HepG2 (cell line): ENCODE measurements around the gene ARID3C. TPM values are rescaled to one million over a fixed set of nuclear protein-coding genes. Genes with fewer than 3 reads are reported as not detected.

Experiments
- MTA1 ChIP-seq: sonication (generic); formaldehyde crosslinking; IDR thresholded peaks from 2 replicates; pipeline ENCODE4 v1.4.0; 2020; ENCODE audit warnings: missing genetic modification reagents, mild to moderate bottlenecking, borderline replicate concordance
- ZFY ChIP-seq: sonication (generic); formaldehyde crosslinking; IDR thresholded peaks from 2 replicates; pipeline ENCODE4 v1.4.0; 2020; ENCODE audit warnings: missing genetic modification reagents
- ZNF235 ChIP-seq: sonication (generic); formaldehyde crosslinking; IDR thresholded peaks from 2 replicates; pipeline ENCODE4 v1.8.1; 2023; ENCODE audit warnings: mild to moderate bottlenecking, missing genetic modification reagents, borderline replicate concordance
- ZNF550 ChIP-seq: sonication (generic); formaldehyde crosslinking; IDR thresholded peaks from 2 replicates; pipeline ENCODE4 v1.4.0; 2020; ENCODE audit warnings: mild to moderate bottlenecking, missing genetic modification reagents, borderline replicate concordance
- ZNF674 ChIP-seq: sonication (generic); formaldehyde crosslinking; IDR thresholded peaks from 2 replicates; pipeline ENCODE4 v1.5.0; 2020; ENCODE audit warnings: low read depth, mild to moderate bottlenecking, missing genetic modification reagents
- ZSCAN30 ChIP-seq: sonication (generic); formaldehyde crosslinking; IDR thresholded peaks from 2 replicates; pipeline ENCODE4 v1.5.0; 2020; ENCODE audit warnings: mild to moderate bottlenecking, missing genetic modification reagents
- polyA plus RNA-seq, 8 experiments: library from polyadenylated mRNA; depleted of rRNA in 3 of 8; stranded (reverse) in 7 of 8; unstranded in 1 of 8; fragments of >200 nt; fragmentation: Illumina TruSeq in 4 of 8; extraction: Trizol in 4 of 8; gene quantifications; 2 replicates each; pipeline versions ENCODE4 v1.2.1 to v1.2.3, GENCODE V29; 2011 to 2016; ENCODE audit warnings: low read depth in 4 of 8, missing spikeins in 1 of 8, mixed read lengths in 1 of 8; ENCODE audit not compliant: insufficient read depth in 1 of 8
- total RNA-seq, 5 experiments: library from RNA; depleted of rRNA; stranded (reverse); fragments of >200 nt; fragmentation: Illumina TruSeq; extraction: Trizol; gene quantifications; 2 replicates each; pipeline ENCODE4 v1.2.3, GENCODE V29; 2016; ENCODE audit warnings: low read depth in 1 of 5
- TF ChIP-seq, protein P1 (sequence below): sonication (generic); formaldehyde crosslinking; IDR thresholded peaks from 2 replicates; pipeline ENCODE4 v1.9.0; 2021; ENCODE audit warnings: mild to moderate bottlenecking, missing genetic modification reagents
- TF ChIP-seq, protein P2 (sequence below): sonication (generic); formaldehyde crosslinking; IDR thresholded peaks from 2 replicates; pipeline ENCODE4 v1.5.0; 2020; ENCODE audit warnings: missing genetic modification reagents
- TF ChIP-seq, protein P3 (sequence below): sonication (generic); formaldehyde crosslinking; IDR thresholded peaks from 2 replicates; pipeline ENCODE4 v1.5.0; 2020; ENCODE audit warnings: mild to moderate bottlenecking, missing genetic modification reagents, borderline replicate concordance
- TF ChIP-seq, protein P4 (sequence below): sonication (generic); formaldehyde crosslinking; IDR thresholded peaks from 2 replicates; pipeline ENCODE4 v1.8.1; 2023; ENCODE audit warnings: mild to moderate bottlenecking, moderate library complexity, missing genetic modification reagents
- TF ChIP-seq, protein P5 (sequence below): sonication (generic); formaldehyde crosslinking; IDR thresholded peaks from 2 replicates; pipeline ENCODE4 v1.4.0; 2020; ENCODE audit warnings: mild to moderate bottlenecking, missing genetic modification reagents

ARID3C gene
- total and polyA plus RNA-seq, 2 of the 13 experiments (the other 11 are each of a cell fraction or from before 2014, with no cell fraction given): not detected

DNA sequence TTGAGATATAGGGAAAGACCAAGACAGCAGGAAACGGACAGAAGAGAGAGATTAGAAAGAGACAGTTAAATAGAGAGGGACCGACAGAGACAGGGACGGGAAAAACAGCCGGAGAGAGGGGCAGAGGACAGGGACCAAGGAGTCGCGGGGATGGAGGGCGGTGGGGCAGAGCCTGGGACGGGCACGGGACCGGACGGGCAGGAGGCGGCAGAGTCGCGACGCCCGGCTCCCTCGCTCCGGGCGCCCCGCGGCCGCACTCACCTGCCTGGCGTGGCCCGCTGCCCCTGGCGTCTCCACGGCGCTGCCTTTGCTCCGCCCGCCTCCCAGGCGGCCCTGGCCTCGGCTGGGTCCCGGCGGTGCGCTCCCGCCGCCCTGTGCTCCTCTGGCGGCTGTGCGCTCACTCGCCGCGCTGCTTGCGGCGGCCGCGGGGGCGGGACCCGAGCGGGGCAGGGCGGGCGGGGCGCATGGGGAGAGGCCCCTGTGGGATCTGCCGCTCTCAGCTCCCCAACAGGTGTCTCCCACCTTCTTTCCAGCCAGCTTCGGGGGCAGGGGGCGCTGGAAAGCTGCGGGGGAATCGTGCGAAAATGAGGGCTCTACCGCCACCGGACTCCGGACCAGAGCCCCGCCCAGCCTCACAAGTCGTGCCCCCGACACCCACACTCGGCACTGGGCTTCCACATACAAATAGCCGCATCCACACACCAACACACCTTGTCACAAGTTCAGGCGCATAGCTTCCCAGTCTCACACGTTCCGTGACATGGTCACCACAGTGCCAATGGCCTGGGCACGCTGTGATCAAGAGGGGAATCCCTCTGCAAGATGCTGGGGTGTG, at the start of gene ARID3C (continued):
- TF ChIP-seq, protein P1, sequence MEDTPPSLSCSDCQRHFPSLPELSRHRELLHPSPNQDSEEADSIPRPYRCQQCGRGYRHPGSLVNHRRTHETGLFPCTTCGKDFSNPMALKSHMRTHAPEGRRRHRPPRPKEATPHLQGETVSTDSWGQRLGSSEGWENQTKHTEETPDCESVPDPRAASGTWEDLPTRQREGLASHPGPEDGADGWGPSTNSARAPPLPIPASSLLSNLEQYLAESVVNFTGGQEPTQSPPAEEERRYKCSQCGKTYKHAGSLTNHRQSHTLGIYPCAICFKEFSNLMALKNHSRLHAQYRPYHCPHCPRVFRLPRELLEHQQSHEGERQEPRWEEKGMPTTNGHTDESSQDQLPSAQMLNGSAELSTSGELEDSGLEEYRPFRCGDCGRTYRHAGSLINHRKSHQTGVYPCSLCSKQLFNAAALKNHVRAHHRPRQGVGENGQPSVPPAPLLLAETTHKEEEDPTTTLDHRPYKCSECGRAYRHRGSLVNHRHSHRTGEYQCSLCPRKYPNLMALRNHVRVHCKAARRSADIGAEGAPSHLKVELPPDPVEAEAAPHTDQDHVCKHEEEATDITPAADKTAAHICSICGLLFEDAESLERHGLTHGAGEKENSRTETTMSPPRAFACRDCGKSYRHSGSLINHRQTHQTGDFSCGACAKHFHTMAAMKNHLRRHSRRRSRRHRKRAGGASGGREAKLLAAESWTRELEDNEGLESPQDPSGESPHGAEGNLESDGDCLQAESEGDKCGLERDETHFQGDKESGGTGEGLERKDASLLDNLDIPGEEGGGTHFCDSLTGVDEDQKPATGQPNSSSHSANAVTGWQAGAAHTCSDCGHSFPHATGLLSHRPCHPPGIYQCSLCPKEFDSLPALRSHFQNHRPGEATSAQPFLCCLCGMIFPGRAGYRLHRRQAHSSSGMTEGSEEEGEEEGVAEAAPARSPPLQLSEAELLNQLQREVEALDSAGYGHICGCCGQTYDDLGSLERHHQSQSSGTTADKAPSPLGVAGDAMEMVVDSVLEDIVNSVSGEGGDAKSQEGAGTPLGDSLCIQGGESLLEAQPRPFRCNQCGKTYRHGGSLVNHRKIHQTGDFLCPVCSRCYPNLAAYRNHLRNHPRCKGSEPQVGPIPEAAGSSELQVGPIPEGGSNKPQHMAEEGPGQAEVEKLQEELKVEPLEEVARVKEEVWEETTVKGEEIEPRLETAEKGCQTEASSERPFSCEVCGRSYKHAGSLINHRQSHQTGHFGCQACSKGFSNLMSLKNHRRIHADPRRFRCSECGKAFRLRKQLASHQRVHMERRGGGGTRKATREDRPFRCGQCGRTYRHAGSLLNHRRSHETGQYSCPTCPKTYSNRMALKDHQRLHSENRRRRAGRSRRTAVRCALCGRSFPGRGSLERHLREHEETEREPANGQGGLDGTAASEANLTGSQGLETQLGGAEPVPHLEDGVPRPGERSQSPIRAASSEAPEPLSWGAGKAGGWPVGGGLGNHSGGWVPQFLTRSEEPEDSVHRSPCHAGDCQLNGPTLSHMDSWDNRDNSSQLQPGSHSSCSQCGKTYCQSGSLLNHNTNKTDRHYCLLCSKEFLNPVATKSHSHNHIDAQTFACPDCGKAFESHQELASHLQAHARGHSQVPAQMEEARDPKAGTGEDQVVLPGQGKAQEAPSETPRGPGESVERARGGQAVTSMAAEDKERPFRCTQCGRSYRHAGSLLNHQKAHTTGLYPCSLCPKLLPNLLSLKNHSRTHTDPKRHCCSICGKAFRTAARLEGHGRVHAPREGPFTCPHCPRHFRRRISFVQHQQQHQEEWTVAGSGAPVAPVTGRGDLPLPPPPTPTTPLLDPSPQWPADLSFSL: peak; percentile 62; the same call in 1 of the 2 replicates
- TF ChIP-seq ZFY (CRISPR knock-in tag): peak; percentile 36; the same call in 1 of the 2 replicates
- TF ChIP-seq, protein P2, sequence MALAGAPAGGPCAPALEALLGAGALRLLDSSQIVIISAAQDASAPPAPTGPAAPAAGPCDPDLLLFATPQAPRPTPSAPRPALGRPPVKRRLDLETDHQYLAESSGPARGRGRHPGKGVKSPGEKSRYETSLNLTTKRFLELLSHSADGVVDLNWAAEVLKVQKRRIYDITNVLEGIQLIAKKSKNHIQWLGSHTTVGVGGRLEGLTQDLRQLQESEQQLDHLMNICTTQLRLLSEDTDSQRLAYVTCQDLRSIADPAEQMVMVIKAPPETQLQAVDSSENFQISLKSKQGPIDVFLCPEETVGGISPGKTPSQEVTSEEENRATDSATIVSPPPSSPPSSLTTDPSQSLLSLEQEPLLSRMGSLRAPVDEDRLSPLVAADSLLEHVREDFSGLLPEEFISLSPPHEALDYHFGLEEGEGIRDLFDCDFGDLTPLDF (CRISPR knock-in tag): no peak
- no peak for TF ChIP-seq ZSCAN30 (CRISPR knock-in tag)
- TF ChIP-seq MTA1 (CRISPR knock-in tag): 0 out of 2 replicates have a peak, but pooled peaks have one; percentile 46
- TF ChIP-seq, protein P3, sequence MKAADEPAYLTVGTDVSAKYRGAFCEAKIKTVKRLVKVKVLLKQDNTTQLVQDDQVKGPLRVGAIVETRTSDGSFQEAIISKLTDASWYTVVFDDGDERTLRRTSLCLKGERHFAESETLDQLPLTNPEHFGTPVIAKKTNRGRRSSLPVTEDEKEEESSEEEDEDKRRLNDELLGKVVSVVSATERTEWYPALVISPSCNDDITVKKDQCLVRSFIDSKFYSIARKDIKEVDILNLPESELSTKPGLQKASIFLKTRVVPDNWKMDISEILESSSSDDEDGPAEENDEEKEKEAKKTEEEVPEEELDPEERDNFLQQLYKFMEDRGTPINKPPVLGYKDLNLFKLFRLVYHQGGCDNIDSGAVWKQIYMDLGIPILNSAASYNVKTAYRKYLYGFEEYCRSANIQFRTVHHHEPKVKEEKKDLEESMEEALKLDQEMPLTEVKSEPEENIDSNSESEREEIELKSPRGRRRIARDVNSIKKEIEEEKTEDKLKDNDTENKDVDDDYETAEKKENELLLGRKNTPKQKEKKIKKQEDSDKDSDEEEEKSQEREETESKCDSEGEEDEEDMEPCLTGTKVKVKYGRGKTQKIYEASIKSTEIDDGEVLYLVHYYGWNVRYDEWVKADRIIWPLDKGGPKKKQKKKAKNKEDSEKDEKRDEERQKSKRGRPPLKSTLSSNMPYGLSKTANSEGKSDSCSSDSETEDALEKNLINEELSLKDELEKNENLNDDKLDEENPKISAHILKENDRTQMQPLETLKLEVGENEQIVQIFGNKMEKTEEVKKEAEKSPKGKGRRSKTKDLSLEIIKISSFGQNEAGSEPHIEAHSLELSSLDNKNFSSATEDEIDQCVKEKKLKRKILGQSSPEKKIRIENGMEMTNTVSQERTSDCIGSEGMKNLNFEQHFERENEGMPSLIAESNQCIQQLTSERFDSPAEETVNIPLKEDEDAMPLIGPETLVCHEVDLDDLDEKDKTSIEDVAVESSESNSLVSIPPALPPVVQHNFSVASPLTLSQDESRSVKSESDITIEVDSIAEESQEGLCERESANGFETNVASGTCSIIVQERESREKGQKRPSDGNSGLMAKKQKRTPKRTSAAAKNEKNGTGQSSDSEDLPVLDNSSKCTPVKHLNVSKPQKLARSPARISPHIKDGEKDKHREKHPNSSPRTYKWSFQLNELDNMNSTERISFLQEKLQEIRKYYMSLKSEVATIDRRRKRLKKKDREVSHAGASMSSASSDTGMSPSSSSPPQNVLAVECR (CRISPR knock-in tag): no peak
- TF ChIP-seq ZNF674 (CRISPR knock-in tag): 0 out of 2 replicates have a peak, but pooled peaks have one; percentile 56
- TF ChIP-seq ZNF235 (CRISPR knock-in tag): peak; percentile 30; the same call in 1 of the 2 replicates
- TF ChIP-seq, protein P4, sequence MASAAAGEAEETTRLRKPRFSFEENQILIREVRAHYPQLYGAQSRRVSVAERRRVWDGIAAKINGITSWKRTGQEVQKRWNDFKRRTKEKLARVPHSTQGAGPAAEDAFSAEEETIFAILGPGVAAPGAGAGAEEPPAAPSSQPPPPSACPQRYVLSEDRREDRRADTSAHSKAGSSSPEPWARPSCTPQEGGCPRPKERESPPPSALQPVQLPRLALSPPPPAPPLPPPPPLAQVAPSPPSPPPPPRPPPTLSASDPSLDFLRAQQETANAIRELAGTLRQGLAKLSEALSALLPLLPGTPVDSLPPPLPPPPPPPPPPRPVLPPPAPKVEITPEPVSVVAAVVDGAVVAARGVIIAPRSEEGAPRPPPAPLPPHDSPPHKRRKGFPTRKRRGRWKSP: peak; percentile 36; the same call in 1 of the 2 replicates
- TF ChIP-seq, protein P5, sequence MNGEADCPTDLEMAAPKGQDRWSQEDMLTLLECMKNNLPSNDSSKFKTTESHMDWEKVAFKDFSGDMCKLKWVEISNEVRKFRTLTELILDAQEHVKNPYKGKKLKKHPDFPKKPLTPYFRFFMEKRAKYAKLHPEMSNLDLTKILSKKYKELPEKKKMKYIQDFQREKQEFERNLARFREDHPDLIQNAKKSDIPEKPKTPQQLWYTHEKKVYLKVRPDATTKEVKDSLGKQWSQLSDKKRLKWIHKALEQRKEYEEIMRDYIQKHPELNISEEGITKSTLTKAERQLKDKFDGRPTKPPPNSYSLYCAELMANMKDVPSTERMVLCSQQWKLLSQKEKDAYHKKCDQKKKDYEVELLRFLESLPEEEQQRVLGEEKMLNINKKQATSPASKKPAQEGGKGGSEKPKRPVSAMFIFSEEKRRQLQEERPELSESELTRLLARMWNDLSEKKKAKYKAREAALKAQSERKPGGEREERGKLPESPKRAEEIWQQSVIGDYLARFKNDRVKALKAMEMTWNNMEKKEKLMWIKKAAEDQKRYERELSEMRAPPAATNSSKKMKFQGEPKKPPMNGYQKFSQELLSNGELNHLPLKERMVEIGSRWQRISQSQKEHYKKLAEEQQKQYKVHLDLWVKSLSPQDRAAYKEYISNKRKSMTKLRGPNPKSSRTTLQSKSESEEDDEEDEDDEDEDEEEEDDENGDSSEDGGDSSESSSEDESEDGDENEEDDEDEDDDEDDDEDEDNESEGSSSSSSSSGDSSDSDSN (CRISPR knock-in tag): peak; percentile 86; the same call in 1 of the 2 replicates
- 0 out of 2 replicates have a peak, but pooled peaks have one; percentile 30 for TF ChIP-seq ZNF550 (CRISPR knock-in tag)
